Measurements from ENCODE around the gene RTN4IP1. TPM values are rescaled to one million over a fixed set of nuclear protein-coding genes. Genes with fewer than 3 reads are reported as not detected.
A peak's percentile ranks its signal among the peaks of the same experiment; 100 is the strongest.

The RTN4IP1 gene
- total RNA-seq, 1 donor from 2014 or later, result 3.5 TPM

DNA sequence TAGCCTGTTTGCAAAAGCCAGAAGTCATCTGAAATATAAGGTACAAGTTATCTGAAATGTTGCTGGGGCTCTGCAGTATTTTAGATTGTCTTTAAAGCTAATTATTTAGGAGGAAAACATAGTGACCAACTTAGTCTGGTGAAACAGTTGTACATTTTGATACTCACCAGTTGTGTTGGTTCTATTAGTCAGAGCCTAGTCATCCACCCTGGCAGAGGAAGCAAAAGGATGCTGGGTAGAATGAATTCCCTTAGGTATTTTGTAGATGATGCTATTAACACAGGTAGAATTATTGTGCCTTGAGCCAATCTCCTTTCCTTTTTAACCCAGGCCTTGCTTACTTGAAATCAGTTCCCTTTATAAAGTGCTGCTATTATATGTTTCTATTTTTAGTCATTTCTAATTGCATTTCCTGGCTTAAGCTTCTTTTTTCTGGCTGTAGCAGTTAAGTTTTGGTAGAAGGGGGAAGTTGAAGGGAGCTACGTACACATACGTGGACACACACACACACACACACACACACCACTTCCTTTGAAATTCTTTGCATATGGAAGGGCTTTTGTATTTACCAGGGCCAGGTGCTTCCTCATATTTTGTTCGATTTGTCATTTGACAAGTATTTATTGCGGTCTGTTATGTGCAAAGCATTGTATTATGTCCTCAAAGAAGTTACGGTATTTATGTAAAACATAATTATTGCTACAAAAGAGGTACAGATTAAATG lies 82.4 kb downstream of the RTN4IP1 start:
- peak; percentile 91 for ATAC-seq

- ATAC-seq, result peak; percentile 81
Measured at GRCh38 chr6:106546261-106546690, 83.0 kb downstream of the RTN4IP1 start.

DNA sequence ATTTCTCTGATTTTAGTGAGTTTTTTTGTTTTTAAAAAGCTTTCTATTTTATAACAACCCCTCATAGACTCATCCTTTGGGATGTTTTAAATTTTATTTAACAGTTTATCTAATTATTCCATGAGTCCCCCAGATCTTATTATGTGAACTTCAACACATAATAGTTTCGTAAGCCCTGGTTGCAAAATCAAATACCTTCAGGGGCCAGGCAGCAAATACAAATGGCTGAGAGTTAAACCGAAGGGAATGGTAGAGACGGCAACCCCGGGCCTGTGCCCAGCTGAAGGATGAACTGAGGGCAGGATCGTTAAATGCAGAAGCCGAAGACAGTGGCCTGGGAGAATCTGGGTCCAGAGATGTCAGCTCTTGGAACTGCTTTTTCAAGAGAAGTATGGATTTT lies 88.4 kb downstream of the RTN4IP1 start:
- no peak for ATAC-seq

- ATAC-seq, result no peak
Measured at GRCh38 chr6:106540432-106540831, 88.9 kb downstream of the RTN4IP1 start.

- ATAC-seq, result no peak
Measured at GRCh38 chr6:106539936-106540335, 89.4 kb downstream of the RTN4IP1 start.

- no peak for ATAC-seq
Measured at GRCh38 chr6:106538145-106538544, 91.2 kb downstream of the RTN4IP1 start.

- ATAC-seq, result no peak
Measured at GRCh38 chr6:106537662-106538061, 91.6 kb downstream of the RTN4IP1 start.

- no peak for ATAC-seq
Measured at GRCh38 chr6:106536851-106537250, 92.4 kb downstream of the RTN4IP1 start.

- ATAC-seq, result no peak
Measured at GRCh38 chr6:106536357-106536756, 92.9 kb downstream of the RTN4IP1 start.

DNA sequence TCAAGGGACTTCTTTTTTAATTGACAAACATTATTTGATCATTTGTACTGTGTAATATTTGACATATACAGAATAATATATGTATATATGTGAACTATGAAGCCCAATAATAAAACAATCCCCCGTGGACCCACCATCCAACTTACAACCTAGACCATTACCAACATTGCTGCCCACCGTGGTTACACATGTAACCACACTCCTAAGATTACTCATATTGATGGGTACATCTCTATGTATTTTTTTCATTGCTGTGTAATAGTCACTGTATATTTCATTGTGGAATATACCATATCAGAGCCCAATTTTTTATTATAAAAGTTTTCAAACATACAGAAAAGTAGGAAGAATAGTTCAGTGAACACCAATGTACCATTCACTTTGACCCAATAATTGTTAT lies 94.3 kb downstream of the RTN4IP1 start:
- ATAC-seq, result no peak

DNA sequence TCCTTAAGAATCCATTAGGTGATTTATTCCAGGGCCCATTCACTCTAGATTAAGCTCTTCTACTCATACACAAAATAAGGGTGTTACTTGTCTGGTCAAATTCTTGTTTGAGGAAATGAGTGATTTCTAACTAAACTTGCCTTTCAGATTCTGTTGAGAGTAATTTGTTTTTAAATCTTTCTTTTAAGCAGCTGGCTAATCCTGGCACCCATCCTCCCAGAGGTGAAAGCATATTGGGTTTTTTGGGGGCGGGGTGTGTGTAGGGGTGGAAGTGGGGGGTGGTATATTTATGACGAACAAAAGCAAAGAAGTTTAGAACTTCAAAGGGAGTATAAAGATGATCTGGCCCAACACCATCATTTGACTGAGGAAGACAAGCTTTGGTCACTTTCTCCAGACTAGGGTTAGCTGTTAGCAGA lies 94.7 kb downstream of the RTN4IP1 start:
- ATAC-seq, result peak; percentile 56

DNA sequence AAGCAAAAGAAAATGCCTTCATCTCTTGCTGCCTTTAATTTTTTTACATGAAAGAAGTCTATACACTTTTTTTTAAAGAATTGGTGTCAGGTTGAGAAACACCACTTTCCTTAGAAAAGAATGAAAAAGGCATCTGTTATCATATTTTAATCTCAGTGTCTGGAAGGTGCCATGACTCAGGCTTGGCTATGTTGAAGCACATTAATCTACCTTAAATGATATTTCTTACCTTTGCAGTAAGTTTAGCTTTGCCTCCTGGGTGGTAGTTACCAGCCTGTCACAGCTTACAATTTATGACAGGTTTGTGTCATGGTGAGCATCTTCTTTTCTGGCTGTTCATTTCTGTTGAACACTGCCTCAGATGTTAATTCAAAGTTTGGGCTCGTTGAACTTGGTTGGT lies 95.3 kb downstream of the RTN4IP1 start:
- no peak for ATAC-seq

GRCh38 chr6:106533054-106533453 lies 96.2 kb downstream of the RTN4IP1 start:
- no peak for ATAC-seq

GRCh38 chr6:106530502-106530901 lies 98.8 kb downstream of the RTN4IP1 start:
- no peak for ATAC-seq

DNA sequence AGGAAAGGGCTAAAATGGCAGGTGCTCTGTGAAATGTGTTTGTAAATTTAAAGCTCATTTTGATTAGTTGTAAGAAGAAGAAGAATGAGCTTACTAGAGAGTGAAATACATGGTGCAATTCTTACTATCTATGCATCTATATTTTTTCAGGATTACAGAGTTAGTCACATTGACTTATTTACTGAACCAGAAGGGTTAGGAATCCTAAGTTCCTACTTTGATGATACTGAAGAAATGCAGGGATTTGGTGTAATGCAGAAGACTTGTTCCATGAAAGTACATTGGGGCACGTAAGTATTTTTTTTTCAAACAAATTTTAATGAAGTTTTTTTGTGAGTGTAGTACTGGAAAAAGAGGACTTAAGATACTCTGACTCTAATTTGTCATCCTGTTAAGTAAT lies 99.3 kb downstream of the RTN4IP1 start:
- no peak for ATAC-seq

GRCh38 chr6:106529438-106529837 lies 99.9 kb downstream of the RTN4IP1 start:
- no peak for ATAC-seq

DNA sequence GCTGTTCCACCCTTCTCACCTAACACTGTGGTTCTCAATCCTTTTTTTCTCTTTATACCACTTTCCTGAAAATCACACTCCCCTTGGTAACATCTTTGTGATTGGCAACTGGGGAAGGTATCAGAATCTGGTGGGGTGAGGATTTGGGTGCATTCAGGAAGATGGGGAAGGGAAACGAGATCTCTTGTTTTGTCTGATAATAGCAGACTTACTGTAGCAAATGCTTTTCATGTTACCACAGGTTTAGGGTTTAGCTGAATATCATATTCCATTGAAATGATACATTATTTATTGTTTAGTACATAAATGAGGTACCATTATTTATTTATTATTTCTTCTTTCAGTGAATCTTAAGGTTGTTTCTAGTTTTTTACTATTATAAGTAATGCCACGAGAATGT lies 100.8 kb downstream of the RTN4IP1 start:
- no peak for ATAC-seq

GRCh38 chr6:106527979-106528378 lies 101.3 kb downstream of the RTN4IP1 start:
- peak; percentile 89 for ATAC-seq

DNA sequence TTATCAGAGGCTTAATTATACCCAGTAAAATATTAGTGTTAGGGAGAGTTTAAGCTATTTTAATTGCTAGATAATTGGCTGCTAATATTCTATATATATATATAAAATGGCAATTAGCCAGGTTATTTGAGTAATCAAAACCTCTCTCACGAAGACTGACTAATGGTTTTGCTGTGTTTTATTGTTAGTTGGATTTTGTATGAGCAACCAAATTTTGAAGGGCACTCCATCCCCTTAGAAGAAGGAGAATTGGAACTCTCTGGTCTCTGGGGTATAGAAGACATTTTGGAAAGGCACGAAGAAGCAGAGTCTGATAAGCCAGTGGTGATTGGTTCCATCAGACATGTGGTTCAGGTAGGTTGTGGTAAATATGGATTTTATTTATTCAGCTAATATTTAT lies 102.2 kb downstream of the RTN4IP1 start:
- ATAC-seq, result peak; percentile 5

DNA sequence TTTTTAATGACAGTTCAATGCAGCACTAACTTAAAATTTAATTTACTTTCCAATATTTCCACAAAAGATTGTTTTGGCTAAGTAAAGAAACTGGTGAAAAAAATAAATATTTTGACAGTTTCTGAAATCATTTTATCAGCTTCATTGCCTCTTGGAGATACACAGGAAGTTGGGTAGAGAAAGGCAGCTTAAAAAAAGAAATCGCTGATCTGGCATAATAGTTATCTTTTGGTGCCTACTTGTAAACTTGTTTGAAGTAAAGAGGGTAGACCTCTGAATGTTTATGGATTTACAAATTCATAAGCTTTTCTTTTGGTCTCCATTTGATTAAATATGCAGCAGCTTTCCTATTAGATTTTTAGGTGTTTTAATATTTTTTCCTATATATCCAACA lies 103.4 kb downstream of the RTN4IP1 start:
- ATAC-seq, result no peak

DNA sequence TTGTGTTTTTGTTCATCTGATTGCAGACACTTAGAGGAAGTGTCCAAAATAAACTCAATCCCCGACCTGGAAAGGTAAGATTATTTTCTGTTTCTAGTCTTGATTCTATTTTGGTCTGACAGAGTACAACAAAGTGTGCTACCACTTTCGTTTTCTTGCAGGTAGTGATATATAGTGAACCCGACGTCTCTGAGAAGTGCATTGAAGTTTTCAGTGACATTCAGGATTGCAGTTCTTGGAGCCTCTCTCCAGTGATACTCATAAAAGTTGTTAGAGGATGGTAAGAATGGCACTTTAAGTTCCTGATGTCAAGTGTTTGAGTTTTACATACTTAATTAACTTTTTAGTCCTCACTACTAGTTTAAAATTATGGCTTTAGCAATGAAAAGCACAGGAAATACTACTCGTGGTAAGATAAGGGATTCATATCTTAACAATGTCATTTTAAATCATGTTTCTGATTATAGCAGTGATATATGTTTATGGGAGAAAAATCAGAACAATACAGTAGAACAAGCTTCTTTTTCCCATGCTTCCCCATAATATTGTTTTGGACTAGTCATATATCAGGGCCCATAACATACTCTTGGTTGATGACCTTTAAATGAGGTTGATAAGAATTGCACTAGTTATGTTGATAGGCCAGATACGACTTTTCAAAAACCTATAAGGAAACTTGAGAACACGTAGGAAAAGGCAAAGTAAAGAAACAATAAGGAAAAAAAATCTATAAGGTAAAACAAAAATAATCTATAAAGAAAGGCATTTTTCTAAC lies 104.0 kb downstream of the RTN4IP1 start:
- ATAC-seq, result peak; percentile 15

GRCh38 chr6:106522562-106523250 lies 106.6 kb downstream of the RTN4IP1 start:
- ATAC-seq, result no peak
